ENCODE results near the gene ACBD4. TPM values are rescaled to one million over a fixed set of nuclear protein-coding genes. Genes with fewer than 3 reads are reported as not detected.

Gene ACBD4
- total RNA-seq, 1 donor from 2014 or later: 16.3 TPM

DNA sequence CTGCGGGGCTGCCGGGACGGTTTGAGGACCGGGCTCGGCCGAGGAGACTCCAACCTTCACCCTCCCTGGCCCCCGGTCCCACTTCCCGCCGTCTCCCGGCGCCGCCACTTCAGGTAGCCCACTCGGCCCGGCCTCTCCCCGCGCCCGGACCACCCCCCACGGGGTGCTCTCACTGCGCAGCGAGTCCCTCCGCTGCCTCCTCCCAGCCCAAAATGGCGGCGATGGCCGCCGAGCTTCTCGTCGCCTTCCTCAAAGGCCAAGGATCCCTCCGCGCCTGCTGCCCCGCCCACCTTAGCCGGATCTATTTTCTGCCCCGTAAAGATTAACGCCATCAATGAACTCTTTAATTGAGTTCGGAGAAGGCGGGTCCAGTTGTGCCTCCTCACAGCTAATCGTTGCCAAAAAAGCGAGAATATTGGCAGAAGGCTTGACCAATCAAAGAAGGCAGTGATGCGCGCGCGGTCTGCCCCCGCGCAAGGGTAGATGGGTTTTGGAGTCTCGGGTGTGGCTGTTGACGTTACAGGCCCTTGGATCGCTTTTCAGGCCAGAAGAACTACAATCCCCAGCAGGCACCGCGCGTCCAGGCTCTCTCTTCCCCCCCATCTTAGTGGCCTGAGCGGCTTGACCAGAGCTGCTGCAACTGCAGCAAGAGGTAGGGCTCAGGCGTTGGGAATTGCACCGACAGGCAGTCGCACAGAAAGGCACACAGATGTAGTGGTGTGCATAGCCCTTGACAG is 26.0 kb downstream of the ACBD4 start, which contains the start of gene HEXIM2:
HEXIM2 (plus strand) TSS at position 588 of the 737 bp plus-strand sequence. CDS start 919 bp downstream, outside the sequence.
- H3K27me3 ChIP-seq: no peaks in the 10 kb centered on the region
- H3K4me3 ChIP-seq: peak within 1 kb of the TSS; percentile 88
- TF ChIP-seq, protein P1, sequence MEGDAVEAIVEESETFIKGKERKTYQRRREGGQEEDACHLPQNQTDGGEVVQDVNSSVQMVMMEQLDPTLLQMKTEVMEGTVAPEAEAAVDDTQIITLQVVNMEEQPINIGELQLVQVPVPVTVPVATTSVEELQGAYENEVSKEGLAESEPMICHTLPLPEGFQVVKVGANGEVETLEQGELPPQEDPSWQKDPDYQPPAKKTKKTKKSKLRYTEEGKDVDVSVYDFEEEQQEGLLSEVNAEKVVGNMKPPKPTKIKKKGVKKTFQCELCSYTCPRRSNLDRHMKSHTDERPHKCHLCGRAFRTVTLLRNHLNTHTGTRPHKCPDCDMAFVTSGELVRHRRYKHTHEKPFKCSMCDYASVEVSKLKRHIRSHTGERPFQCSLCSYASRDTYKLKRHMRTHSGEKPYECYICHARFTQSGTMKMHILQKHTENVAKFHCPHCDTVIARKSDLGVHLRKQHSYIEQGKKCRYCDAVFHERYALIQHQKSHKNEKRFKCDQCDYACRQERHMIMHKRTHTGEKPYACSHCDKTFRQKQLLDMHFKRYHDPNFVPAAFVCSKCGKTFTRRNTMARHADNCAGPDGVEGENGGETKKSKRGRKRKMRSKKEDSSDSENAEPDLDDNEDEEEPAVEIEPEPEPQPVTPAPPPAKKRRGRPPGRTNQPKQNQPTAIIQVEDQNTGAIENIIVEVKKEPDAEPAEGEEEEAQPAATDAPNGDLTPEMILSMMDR (IDR thresholded peaks at IDR 0.05): no peak
- H3K27ac ChIP-seq: peak within 1 kb of the TSS; percentile 100
- no peaks in the 10 kb centered on the region for H3K9me3 ChIP-seq
- DNase-seq: peak; percentile 98
- H3K36me3 ChIP-seq: no peaks in the 10 kb centered on the region
- peak; percentile 96 for ATAC-seq
- H3K4me1 ChIP-seq: peaks cover 35% of the 10 kb centered on the region
- intact Hi-C loops (cut with DNase I): no loop called here

DNA sequence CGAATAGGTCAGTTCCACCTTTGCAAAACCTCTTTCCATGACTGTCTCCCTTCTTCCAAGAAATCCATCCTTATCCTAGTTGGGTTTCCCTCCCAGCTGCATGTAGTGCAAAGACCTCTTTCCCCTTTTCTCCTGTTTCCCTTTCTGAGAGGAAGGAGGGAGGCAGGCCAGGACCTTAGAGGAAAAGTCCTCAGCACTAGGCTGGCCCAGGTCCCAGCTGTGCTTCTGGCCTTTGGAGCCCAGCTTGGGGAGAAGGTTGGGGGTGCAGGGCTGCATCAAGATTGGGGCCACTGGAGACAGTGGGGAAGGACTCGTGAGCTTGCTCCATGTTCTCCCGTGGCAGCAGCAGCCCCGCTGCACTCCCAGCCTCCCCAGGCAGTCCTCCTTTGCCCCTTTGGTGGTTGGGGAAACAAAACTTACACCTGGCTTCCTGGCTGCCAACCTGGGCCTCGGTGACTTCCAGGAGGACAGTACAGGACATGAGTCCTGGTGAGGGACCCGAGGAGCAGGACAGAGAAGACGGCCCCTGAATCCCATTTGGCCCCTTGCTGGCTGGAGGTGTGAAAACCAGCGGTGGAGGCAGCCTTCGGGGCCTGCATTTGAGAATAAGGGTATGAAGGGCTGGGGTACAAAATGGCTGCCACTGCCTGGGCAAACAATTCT is 26.7 kb downstream of the ACBD4 start:
- TF ChIP-seq, protein P1 (IDR thresholded peaks at IDR 0.05): no peak
- intact Hi-C loops (cut with DNase I): no loop called here
- Histone ChIP-seq H3K27me3 (no peaks in the 10 kb centered on the region), H3K4me3 (peak overlapping the region; percentile 37), H3K4me1 (peaks cover 35% of the 10 kb centered on the region), H3K9me3 (no peaks in the 10 kb centered on the region), H3K36me3 (no peaks in the 10 kb centered on the region), H3K27ac (peak overlapping the region; percentile 45)
- ATAC-seq (no peak), DNase-seq (no peak)

DNA sequence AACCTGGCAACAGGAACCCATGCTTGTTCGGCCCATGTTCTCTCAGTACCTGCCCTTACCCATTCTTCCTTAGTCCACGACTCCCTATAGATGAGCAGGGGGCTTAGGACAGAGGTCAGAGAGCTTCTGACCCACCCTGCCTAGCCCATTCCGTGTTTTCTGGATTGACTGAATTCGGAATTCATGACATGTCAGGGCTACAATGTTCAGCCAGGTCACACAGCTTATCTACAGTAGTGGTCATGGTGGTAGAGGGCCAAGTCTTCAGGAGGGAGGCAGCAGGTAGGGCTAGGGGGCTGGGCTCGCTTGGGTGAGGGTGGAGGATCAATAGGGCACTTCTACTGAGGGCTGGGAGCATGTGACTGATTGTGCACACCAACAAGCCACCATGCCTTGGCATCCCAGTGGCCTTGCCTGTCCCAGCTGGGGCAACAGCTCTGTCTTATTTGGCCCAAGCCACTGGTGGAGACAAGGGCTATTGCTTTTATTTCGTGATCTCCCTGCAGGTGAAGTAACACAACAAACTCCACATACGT is 29.3 kb downstream of the ACBD4 start:
- DNase-seq (no peak), ATAC-seq (no peak)
- no peaks in the 10 kb centered on the region for H3K9me3 ChIP-seq
- H3K27me3 ChIP-seq: no peaks in the 10 kb centered on the region
- H3K4me3 ChIP-seq: no peak overlapping the region
- peaks cover 10% of the 10 kb centered on the region for H3K4me1 ChIP-seq
- intact Hi-C loops (cut with DNase I): no loop called here
- TF ChIP-seq, protein P1 (IDR thresholded peaks at IDR 0.05): no peak
- no peak overlapping the region for H3K27ac ChIP-seq
- no peaks in the 10 kb centered on the region for H3K36me3 ChIP-seq

DNA sequence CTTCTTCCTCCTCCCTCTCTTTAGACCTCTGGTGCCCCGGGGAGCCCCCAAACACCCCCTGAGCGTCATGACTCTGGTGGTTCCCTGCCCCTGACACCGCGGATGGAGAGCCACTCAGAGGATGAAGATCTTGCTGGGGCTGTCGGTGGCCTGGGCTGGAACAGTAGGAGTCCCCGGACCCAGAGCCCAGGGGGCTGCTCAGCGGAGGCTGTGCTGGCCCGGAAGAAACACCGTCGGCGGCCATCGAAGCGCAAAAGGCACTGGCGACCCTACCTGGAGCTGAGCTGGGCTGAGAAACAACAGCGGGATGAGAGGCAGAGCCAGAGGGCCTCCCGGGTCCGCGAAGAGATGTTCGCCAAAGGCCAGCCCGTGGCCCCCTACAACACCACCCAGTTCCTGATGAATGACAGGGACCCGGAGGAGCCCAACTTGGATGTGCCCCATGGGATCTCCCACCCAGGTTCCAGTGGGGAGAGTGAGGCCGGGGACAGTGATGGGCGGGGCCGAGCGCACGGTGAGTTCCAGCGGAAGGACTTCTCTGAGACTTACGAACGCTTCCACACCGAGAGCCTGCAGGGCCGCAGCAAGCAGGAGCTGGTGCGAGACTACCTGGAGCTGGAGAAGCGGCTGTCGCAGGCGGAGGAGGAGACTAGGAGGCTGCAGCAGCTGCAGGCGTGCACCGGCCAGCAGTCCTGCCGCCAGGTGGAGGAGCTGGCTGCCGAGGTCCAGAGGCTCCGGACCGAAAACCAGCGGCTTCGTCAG is 33.7 kb downstream of the ACBD4 start:
- Histone ChIP-seq H3K36me3 (no peaks in the 10 kb centered on the region), H3K27me3 (no peaks in the 10 kb centered on the region), H3K9me3 (no peaks in the 10 kb centered on the region), H3K4me1 (peaks cover 30% of the 10 kb centered on the region), H3K4me3 (no peak overlapping the region), H3K27ac (no peak overlapping the region)
- TF ChIP-seq, protein P1 (IDR thresholded peaks at IDR 0.05): no peak
- ATAC-seq (no peak), DNase-seq (no peak)
- intact Hi-C loops (cut with DNase I): no loop called here

DNA sequence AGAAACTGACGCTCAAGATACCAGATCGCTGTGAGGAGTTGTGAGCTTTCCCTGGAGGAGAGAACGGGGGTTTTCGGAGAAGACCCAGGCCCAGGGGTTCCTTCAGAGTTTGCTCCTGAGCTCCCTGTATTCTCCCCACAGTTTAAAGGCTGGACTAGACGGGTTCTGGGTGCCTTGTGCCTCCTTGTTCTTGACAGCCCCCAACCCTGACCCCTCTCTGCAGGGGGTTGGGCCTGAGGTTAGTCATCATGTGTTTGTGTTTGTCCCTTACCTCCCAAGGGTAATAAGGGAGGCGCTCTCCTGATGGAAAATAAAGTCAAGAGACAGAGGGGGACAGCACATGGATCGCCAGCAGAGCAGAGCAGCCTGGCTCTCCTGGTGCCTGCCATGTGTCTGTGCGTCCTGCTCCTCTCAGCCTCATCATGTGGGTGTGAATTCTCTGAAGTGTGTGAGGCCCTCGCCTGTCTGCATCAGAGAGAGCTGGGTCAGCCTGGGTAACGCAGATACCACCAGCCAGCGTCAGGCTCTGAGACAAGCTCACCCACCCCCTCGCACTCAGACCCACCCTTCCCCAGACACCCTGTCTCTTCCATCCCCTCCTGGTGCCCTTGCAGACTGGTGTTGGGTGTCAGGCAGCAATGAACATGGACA is 34.9 kb downstream of the ACBD4 start:
- Histone ChIP-seq H3K9me3 (no peaks in the 10 kb centered on the region), H3K4me3 (no peak overlapping the region), H3K27ac (peak overlapping the region; percentile 85), H3K27me3 (no peaks in the 10 kb centered on the region), H3K4me1 (peaks cover 30% of the 10 kb centered on the region), H3K36me3 (no peaks in the 10 kb centered on the region)
- intact Hi-C loops (cut with DNase I): no loop called here
- TF ChIP-seq, protein P1 (IDR thresholded peaks at IDR 0.05): no peak
- ATAC-seq: no peak
- DNase-seq: no peak

Data from upper lobe of right lung (tissue), 1 donor.